ENCODE data around the gene ATP8A2.

The ATP8A2 gene

GRCh38 chr13:25901460-25902376, 529.9 kb downstream of the ATP8A2 start:
- no peak for DNase-seq

DNA sequence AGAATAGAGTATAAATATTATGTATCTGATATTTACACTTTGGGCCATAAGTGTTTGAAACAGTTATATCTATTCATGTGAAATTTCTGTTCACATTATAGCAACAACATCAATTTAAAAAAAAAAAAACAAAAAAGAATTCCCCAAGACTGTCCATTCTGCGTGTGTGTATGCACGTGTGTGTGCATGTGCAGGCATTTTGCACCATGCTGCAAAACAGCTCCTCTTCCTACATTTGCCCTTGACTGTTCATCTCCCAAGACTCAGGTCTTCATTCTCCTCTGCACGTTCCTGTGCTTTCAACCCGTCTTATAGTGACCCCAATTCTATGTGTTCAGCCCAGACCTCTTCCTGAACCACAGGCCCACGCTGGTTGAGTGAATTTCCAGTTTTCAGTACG, 530.7 kb downstream of the ATP8A2 start:
- DNase-seq = no peak

DNA sequence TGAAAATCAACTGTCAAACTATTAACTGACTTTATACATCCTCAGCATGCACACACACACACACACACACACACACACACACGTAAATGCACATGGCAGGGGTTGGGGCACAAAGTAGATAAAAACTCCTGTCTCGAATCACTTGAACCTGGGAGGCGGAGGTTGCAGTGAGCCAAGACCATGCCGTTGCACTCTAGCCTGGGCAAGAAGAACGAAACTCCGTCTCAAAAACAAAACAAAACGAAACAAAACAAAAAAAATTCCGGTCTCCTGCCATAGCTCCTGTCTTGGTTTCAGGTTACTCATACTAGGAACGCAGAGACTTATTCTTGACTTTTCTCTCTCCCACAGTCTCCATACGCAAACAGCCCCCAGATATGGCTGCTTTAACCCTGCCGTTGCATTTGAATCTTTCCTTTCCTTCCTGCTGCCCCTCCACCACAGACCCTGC, 531.1 kb downstream of the ATP8A2 start:
- no peak for DNase-seq

- no peak for DNase-seq
Observed at GRCh38 chr13:25904830-25905229, 533.1 kb downstream of the ATP8A2 start.

DNA sequence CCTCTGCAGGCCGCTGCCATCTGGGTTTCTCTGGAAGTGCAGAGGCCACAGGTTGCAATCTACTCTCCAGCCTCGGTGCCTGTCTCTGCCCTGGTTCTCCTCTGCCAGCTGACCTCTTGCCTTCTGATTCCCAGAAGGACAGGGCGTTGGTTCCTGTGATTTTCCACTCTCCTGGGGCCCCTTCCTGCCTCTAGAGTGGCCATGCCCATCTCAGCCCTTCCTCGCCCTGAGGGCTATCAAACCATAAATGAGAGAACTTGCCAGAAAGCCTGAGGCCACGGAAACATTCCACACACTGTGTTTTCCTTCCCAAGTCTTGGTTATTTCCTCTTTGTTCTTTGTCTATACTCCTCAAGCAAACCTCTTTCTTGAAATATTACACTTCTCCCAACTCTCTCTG, 533.8 kb downstream of the ATP8A2 start:
- DNase-seq = no peak

DNA sequence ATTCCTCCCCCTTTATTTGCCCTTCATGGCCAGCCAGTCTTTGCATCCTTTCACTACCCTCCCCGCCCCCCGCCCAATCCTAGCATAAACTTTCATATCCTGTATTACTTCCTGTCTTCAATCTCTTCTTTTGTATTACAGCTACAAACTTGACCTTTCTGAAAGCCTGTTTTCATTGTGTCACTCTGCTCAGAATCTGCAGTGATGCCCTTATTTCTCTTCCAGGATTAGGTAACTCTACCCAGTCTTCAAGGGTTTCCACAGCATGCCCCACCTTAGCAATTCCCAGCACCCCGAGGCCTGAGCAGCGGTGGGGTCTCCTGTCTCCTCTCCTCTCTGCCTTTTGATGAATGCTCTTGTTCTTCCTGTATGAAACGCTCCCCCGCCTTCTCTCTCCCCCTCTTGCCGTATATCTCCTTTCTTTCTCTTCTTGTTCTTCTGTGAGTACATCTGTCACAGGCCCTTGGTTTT, 534.5 kb downstream of the ATP8A2 start:
- DNase-seq = no peak

DNA sequence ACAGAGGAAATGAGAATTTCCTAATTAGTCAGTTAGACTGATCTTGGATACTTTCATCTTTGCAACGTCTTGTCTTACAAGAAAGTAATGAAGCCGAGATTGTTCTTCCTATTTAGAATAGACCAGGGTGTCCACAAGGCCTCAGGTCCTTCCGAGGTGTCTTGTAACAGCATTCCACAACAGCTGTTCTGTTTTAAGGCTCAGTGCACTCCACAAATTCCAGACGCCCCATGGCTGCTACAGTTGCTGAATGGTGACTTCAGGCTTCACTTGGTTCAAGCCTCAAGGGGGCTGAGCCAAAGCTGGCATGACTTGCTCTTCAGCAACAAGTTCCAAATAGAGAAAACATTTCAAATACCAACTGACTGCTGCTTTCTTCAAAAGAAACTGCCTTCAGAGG, 536.6 kb downstream of the ATP8A2 start:
- no peak for DNase-seq

DNA sequence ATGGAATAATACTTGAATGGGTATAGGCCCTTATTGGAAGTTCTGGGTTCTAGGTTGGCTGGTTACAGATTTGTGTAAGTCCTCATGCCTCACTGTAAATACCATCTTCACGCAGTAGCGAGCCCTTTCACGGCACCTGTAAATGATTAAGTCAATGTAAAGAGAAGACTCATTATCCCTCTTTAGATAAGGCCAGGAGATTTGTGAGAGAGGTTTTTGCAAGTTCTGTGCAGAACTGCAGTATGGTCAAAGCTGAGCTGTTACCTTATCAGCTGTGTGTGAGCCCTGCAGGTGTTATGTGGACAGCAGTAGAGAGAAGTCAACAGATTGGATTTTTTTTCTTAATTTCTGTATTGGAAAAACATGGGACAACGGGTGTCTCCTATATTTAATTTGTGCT, 538.5 kb downstream of the ATP8A2 start:
- DNase-seq = no peak

- no peak for DNase-seq
Observed at GRCh38 chr13:25910991-25911419, 539.2 kb downstream of the ATP8A2 start.

- DNase-seq = no peak
Observed at GRCh38 chr13:25912961-25913360, 541.2 kb downstream of the ATP8A2 start.

DNA sequence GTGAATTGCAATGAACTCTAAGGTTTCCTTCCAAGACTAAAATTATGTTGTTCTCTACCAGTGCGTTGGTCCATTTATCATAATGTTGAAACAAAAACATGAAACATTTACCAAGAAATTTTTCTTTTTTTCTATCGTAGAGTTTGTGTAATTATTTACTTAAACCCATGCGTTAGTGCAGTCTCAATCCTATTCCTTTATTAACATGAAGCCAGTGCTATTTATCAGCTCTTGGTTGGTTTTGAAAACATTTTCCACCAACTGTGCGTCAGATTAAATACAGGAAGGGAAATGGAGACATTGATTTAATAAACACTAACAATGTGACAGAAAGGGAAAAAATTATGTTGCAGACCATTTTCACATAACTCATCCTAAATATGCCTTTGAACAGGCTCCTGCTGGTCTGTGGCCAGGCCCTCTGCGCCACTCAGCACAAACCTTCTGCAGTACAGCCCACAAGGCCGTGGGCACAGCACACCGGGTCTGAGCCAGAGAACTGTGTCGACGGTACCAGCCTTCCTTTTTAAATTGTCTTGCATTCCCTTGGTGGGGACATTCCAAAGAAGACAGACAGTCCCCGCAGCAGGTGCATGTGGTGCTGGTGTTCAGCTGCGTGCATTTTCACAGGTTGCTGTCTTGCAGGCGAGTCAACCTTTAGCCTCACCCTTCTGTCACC, 544.2 kb downstream of the ATP8A2 start:
- no peak for DNase-seq

DNA sequence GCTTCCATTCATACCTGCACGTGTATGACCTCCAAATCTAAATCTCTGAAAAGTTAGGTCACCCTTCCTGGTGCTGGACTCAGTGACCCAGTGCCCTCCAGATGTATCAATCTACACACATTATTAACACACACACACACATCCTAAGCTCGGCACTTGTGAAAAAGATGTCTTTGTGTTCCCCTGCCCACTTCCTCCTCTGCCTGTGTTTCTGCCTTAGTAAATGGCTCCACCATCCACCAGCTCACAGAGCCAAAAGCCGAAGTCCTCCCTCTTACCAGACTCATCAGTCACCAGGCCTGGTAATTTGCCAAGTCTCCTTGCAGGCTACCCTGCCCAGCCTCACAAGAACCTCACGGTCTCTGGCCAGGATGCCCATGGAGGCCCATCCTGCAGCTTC, 548.5 kb downstream of the ATP8A2 start:
- no peak for DNase-seq

DNA sequence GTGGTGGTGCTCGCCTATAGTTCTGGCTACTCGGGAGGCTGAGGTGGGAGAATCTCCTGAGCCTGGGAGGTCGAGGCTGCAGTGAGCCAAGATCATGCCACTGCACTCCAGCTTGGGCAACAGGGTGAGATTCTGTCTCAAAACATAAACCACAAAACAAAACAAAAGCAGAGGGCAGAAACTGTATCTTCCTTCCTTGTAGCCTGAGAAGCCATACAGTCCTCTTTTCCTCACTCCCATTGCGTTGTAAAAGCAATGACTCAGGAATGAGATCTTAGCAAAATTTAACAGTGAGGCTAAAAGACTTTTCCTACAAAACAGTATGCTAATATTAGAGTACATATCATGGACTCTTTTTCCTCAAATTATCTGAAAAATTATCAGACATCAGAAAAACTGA, 549.2 kb downstream of the ATP8A2 start:
- no peak for DNase-seq

- DNase-seq = no peak
Observed at GRCh38 chr13:25922376-25922775, 550.6 kb downstream of the ATP8A2 start.

GRCh38 chr13:25923217-25924085, 551.7 kb downstream of the ATP8A2 start:
- no peak for DNase-seq

DNA sequence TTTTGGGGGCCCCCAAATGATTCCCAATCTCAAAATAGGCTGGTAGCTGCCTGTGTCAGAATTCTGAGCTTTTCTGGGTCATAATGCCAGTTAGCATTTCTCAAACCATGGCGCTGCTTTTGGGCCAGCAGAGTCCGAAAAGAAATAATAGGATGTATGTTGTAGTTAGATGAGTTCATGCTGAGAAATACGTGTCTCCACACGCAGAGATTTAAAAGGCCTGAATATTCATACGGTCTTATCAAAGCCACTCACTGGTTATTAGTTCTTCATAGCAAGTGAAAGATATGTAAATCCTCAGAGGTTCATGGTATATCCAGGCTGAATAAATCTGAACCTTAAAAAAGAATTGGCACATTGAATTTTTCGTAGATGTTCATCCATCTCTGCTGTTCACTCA, 555.6 kb downstream of the ATP8A2 start:
- DNase-seq = peak; percentile 1

GRCh38 chr13:25927932-25928331, 556.2 kb downstream of the ATP8A2 start:
- DNase-seq = no peak

DNA sequence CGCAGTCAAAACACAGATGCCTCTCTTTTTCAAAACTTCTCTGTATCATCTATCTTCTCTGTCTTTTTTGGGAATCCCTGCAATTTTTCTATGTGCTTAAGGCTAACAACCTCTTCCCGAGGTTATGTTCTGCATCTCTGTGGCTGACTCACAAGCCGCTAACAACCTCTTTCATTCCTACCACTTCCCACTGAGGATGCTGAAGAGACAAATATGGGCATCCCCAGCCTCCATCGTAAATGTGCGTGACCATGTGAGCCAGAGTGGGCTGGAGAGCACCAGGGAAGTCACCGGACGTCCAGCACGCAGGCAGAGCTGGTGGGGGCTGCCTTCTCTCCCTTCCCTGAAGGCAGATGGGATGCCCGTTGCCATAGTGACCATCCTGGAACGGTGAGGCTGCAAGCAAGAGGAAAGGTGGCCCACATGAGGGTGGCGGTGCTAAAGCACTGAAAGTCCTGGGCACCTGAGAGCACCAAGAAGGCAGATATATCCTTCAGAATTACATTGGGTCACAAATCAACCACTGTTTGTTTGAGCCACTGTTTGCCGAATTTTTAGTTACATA, 557.2 kb downstream of the ATP8A2 start:
- no peak for DNase-seq

GRCh38 chr13:25929816-25930215, 558.0 kb downstream of the ATP8A2 start:
- no peak for DNase-seq

GRCh38 chr13:25930653-25931052, 558.9 kb downstream of the ATP8A2 start:
- DNase-seq = no peak

- no peak for DNase-seq
Observed at GRCh38 chr13:25932365-25932764, 560.6 kb downstream of the ATP8A2 start.

DNA sequence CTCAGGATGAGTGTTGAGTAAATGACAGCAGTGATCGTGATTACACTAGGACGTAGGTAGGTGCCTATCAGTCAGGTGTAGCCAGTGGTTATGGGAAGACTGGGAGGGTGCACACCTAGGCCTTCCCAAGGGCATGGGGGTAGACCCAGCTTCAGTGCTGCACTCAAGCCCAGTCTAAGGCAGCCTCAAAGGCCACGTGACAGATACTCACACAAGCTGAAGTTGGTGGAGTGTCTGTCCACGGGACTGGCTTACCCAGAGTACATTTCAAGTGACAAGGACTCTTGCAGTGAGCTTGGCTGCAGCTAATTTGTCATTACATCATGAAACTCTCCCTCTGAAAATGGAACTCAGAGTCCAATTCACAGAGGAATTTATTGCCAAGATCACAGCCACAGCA, 561.7 kb downstream of the ATP8A2 start:
- DNase-seq = no peak

GRCh38 chr13:25934127-25934526, 562.4 kb downstream of the ATP8A2 start:
- DNase-seq = no peak
